Measurements from ENCODE around the gene ARFRP1.

The ARFRP1 gene

GRCh38 chr20:63744574-63745423, 37.0 kb upstream of the ARFRP1 start:
- intact Hi-C loops (cut with DNase I): loop anchor here (5.0 kb wide), 1 partner anchor 117 kb away; the partner anchor contains the start of gene GMEB2
- no peak for DNase-seq

- DNase-seq: no peak
- intact Hi-C loops (cut with DNase I): loop anchor here (5.0 kb wide), 1 partner anchor 117 kb away; the partner anchor contains the start of gene GMEB2
Observed at GRCh38 chr20:63744158-63744557, 36.4 kb upstream of the ARFRP1 start.

DNA sequence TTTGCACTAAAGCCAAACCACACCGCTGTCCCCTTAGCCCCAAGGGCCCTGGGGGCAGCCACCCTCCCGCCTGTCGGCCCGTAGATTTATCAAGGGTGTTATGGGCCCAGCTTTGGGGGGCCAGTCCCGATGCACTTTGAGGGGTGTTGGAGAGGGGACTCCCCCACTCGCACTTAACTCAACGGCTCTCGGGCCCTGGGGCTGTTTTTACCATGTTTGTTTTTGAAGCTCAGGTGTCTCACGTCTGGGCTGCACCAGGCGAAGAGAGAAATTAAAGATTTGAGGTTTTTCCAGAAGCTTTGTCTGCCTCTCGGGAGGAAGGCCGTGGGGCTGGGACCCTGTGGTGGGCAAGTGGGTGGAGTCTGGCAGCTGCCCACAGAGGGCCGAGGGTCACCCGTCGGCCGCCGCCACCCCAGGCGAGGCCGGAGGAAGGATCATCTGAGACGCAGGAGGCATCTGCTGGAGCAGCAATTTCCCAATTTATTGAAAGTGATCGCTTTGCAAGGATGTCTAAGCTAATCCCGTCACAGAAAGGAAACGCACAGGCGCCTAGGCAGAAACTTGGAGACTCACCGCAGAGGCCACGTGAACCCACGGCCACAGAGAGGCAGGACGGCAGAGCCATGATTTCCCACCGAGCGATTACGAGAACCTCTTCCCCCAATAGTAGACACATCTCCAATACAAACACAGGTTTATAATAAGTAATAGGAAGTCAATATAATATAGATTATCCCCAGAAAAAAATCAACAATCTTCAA, 35.6 kb upstream of the ARFRP1 start:
- intact Hi-C loops (cut with DNase I): loop anchor here (5.0 kb wide), 1 partner anchor 116 kb away; the partner anchor contains the start of gene GMEB2
- DNase-seq: no peak

DNA sequence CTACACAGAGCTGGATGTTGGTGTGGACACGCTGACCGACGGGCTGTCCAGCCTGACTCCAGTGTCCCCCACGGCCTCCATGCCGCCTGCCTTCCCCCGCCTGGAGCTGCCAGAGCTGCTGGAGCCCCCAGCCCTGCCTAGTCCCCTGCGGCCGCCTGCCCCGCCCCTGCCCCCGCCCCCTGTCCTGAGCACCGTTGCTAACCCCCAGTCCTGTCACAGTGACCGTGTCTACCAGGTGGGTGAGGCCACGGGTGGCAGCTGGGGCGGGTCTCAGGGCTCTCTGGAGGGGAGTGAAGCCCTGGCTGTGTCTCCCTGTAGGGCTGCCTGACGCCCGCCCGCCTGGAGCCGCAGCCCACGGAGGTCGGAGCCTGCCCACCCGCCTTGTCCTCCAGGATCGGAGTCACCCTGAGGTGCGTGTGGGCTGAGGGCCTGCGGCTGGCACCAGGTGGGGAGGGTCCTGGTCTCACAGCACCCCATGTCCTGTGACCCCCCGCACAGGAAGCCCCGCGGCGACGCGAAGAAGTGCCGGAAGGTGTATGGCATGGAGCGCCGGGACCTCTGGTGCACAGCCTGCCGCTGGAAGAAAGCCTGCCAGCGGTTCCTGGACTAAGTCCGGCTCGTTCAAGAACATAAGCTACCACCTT, 34.7 kb upstream of the ARFRP1 start:
- DNase-seq: no peak
- intact Hi-C loops (cut with DNase I): loop anchor here (5.0 kb wide), 1 partner anchor 115 kb away; the partner anchor contains the start of gene GMEB2

- DNase-seq: no peak
- intact Hi-C loops (cut with DNase I): loop anchor here (5.0 kb wide), 1 partner anchor 115 kb away; the partner anchor contains the start of gene GMEB2
Observed at GRCh38 chr20:63741676-63742380, 34.1 kb upstream of the ARFRP1 start.

- DNase-seq: no peak
- intact Hi-C loops (cut with DNase I): loop anchor here (5.0 kb wide), 1 partner anchor 114 kb away; the partner anchor contains the start of gene GMEB2
Observed at GRCh38 chr20:63741354-63741675, 33.5 kb upstream of the ARFRP1 start.

DNA sequence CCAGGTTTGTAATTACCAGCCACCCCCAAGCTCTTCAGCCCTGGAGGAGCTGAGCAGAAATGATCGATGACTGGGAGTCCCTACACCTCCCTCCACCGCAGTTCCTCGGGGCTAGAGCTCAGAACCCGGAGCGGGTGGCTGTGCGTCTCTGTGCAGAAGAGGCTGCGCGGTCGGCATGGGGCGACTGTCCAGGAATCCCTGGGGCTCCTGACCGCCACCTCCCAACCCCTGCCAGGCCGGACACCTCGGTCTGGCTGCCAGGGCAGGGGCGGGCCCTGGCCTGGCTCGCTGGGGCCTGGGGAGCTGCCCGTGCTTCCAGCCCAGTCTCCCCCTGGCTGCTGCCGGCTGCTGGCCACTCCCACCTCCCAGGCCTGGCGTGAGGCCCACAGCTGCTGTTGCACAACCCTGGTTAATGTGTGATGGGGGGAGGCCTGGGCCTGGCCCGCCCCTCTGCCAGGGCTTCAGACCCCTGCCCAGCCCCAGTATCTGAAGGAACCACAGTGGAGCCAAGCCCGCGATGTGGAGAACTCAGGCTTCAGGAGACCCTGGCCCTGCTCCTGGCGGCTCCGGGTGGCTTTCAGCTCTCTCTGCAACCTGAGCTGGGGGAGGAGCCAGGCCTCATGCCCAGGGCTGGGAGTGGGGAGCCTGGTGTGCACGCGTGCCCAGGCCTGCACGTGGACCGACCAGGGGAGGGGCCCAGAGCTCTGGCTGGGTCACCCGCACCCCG, 33.0 kb upstream of the ARFRP1 start:
- intact Hi-C loops (cut with DNase I): loop anchor here (5.0 kb wide), 1 partner anchor 113 kb away; the partner anchor contains the start of gene GMEB2
- DNase-seq: peak; percentile 39 to 90 (median 75)

DNA sequence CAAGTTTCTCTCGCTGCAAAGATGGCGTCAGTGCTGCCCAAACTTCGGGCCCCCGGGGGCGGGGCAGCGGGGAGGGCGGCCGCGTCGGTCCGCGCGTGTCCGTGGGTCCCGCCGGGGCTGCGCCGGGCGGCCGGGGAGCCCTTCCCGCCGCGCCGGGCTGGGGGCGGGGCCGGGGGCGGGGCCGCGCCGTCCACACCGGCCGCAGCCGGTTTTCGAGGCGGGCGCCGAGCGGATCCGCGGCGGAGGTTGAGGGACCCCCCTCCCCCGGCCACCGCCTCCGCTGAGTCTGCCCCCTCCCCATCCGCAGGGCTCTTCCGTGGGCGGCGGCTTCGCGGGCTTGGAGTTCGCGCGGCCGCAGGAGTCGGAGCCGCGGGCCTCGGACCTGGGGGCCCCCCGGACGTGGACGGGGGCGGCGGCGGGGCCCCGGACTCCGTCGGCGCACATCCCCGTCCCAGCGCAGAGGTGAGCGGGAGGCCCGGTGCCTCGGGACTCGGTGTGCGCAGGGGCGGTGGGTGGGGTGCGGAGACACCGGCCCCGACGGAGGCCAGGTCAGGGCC, 32.4 kb upstream of the ARFRP1 start:
- intact Hi-C loops (cut with DNase I): loop anchor here (5.0 kb wide), 1 partner anchor 113 kb away; the partner anchor contains the start of gene GMEB2
- peak in 12 of 42 donors; percentile 29 to 55 (median 46) for DNase-seq

GRCh38 chr20:63739130-63740069, 31.6 kb upstream of the ARFRP1 start, which contains the start of gene SLC2A4RG:
SLC2A4RG (plus strand) TSS chr20:63739776; CDS start chr20:63739913, 137 bp downstream.
- intact Hi-C loops (cut with DNase I): loop anchor here (5.0 kb wide), 1 partner anchor 112 kb away; the partner anchor contains the start of gene GMEB2
- peak in 41 of 42 donors; percentile 38 to 90 (median 81) for DNase-seq

DNA sequence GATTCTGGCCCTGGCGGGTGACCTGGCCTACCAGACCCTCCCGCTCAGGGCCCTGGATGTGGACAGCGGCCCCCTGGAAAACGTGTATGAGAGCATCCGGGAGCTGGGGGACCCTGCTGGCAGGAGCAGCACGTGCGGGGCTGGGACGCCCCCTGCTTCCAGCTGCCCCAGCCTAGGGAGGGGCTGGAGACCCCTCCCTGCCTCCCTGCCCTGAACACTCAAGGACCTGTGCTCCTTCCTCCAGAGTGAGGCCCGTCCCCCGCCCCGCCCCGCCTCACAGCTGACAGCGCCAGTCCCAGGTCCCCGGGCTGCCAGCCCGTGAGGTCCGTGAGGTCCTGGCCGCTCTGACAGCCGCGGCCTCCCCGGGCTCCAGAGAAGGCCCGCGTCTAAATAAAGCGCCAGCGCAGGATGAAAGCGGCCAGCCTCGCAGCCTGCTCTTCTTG, 30.9 kb upstream of the ARFRP1 start:
- peak in 20 of 42 donors; percentile 18 to 64 (median 44) for DNase-seq
- intact Hi-C loops (cut with DNase I): no loop called here

DNA sequence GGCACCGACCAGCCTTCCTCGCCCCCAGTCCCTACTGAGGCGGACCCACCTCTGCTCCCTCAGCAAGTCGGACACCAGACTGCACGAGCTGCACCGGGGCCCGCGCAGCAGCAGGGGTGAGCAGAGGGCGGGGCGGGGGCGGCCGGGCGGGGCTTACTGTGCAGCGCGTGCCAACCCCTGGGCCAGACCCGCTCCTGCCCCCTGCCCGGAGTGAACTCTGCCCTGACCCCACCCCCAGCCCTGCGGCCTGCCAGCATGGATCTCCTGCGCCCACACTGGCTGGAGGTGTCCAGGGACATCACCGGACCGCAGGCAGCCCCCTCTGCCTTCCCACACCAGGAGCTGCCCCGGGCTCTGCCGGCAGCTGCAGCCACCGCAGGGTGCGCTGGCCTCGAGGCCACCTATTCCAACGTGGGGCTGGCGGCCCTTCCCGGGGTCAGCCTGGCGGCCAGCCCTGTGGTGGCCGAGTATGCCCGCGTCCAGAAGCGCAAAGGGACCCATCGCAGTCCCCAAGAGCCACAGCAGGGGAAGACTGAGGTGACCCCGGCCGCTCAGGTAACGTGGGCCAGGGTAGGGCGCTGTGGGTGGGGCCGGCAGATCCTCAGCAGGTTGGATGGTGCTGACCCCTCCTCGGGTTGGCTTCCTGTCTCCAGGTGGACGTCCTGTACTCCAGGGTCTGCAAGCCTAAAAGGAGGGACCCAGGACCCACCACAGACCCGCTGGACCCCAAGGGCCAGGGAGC, 30.3 kb upstream of the ARFRP1 start:
- intact Hi-C loops (cut with DNase I): no loop called here

DNA sequence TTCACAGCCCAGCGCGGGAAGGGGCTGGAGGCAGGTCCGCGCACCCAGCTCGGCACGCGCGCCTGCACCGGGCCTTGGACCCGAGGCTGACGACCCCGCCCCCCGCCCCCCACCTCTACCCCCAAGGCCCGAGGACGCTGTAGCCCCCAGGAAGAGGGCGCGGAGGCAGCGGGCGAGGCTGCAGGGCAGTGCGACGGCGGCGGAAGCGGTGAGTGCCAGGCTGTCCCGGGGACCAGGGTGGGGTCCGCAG, 29.8 kb upstream of the ARFRP1 start:
- intact Hi-C loops (cut with DNase I): no loop called here
- DNase-seq: no peak

More for the DNA sequence above, 30.3 kb upstream of the ARFRP1 start:
- no peak for DNase-seq

- peak in 4 of 42 donors; percentile 28 to 57 (median 40) for DNase-seq
- intact Hi-C loops (cut with DNase I): no loop called here
Observed at GRCh38 chr20:63736893-63737694, 29.3 kb upstream of the ARFRP1 start.

GRCh38 chr20:63735859-63736718, 28.3 kb upstream of the ARFRP1 start, which contains the start of gene LIME1:
LIME1 (plus strand) TSS chr20:63736664; CDS start chr20:63737550, 886 bp downstream.
- DNase-seq: peak in 37 of 42 donors; percentile 19 to 87 (median 62)

More at GRCh38 chr20:63735859-63736718, 28.3 kb upstream of the ARFRP1 start, which contains the start of gene LIME1:
- intact Hi-C loops (cut with DNase I): no loop called here

Data from head of caudate nucleus (tissue), 42 donors.